Ishikawa (cell line): ENCODE results near the gene KMT5C.

ENCODE experiments used
- CEBPB ChIP-seq: IDR thresholded peaks from 2 replicates; pipeline ENCODE4 v1.6.1; 2012
- TF ChIP-seq, protein P1 (sequence below): IDR thresholded peaks from 2 replicates; pipeline ENCODE4 v1.6.1; 2012

- TF ChIP-seq, protein P1, sequence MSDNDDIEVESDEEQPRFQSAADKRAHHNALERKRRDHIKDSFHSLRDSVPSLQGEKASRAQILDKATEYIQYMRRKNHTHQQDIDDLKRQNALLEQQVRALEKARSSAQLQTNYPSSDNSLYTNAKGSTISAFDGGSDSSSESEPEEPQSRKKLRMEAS = no peak
- TF ChIP-seq CEBPB = no peak
These were observed 23.0 kb upstream of the KMT5C start for GRCh38 chr19:55316646-55317045.
